GM19452 (cell line): Measurements from ENCODE around the gene SLC51A.

Source experiments
- ATAC-seq: cut with Tn5 transposase; IDR thresholded peaks from one replicate; pipeline ENCODE4 v1.9.1; 2021; ENCODE audit not compliant: unreplicated experiment

The SLC51A gene

GRCh38 chr3:196214783-196215441 is 1.4 kb upstream of the SLC51A start:
- ATAC-seq, result no peak

GRCh38 chr3:196215493-196216020 is 777 bp upstream of the SLC51A start:
- no peak for ATAC-seq

GRCh38 chr3:196216681-196217211 is 412 bp downstream of the SLC51A start:
- no peak for ATAC-seq

- ATAC-seq, result no peak
These were observed 1.2 kb downstream of the SLC51A start for GRCh38 chr3:196217307-196218154.

- ATAC-seq, result no peak
These were observed 1.9 kb downstream of the SLC51A start for GRCh38 chr3:196218155-196218712.

GRCh38 chr3:196219194-196219969 is 3.0 kb downstream of the SLC51A start:
- no peak for ATAC-seq

- no peak for ATAC-seq
These were observed 3.6 kb downstream of the SLC51A start for GRCh38 chr3:196219970-196220311.

GRCh38 chr3:196220587-196220986 is 4.3 kb downstream of the SLC51A start:
- ATAC-seq, result no peak

GRCh38 chr3:196220991-196221390 is 4.7 kb downstream of the SLC51A start:
- no peak for ATAC-seq

GRCh38 chr3:196222876-196223595 is 6.7 kb downstream of the SLC51A start:
- no peak for ATAC-seq

GRCh38 chr3:196225086-196225485 is 8.8 kb downstream of the SLC51A start:
- no peak for ATAC-seq

GRCh38 chr3:196225763-196226364 is 9.5 kb downstream of the SLC51A start:
- ATAC-seq, result no peak

GRCh38 chr3:196227121-196227561 is 10.8 kb downstream of the SLC51A start:
- ATAC-seq, result no peak

GRCh38 chr3:196227629-196228493 is 11.5 kb downstream of the SLC51A start:
- ATAC-seq, result no peak

- no peak for ATAC-seq
These were observed 16.0 kb downstream of the SLC51A start for GRCh38 chr3:196232154-196232881.

- no peak for ATAC-seq
These were observed 16.5 kb downstream of the SLC51A start for GRCh38 chr3:196232882-196233251.

GRCh38 chr3:196235452-196236122 is 19.3 kb downstream of the SLC51A start:
- ATAC-seq, result no peak

- ATAC-seq, result no peak
These were observed 19.9 kb downstream of the SLC51A start for GRCh38 chr3:196236223-196236622.
